NOMO-1 (cell line): ENCODE results near the gene PAPPA.

ENCODE experiments used
- DNase-seq, 2 experiments: peaks; one replicate each; lab custom pipeline; 2025; ENCODE audit not compliant: unreplicated experiment in 2 of 2; lab: John Stamatoyannopoulos, UW

Gene PAPPA

GRCh38 chr9:116450378-116451139 lies 297.0 kb downstream of the PAPPA start:
- DNase-seq = peak in 1 of 2 experiments; percentile 48

- no peak for DNase-seq
These were observed 298.0 kb downstream of the PAPPA start for GRCh38 chr9:116451500-116452115.
